ENCODE data around the gene RGPD6.
"Not testable (repeated sequence)": the region's sequence is repeated elsewhere in the genome, so short reads cannot be mapped to it uniquely, and the experiment has no call there.

GRCh38 chr2:110605057-110605456, 28.0 kb upstream of the RGPD6 start:
- not testable (repeated sequence) for TF ChIP-seq EZH2 (IDR thresholded peaks at IDR 0.05; ENCODE audit: low read length)
- TF ChIP-seq, protein P1, sequence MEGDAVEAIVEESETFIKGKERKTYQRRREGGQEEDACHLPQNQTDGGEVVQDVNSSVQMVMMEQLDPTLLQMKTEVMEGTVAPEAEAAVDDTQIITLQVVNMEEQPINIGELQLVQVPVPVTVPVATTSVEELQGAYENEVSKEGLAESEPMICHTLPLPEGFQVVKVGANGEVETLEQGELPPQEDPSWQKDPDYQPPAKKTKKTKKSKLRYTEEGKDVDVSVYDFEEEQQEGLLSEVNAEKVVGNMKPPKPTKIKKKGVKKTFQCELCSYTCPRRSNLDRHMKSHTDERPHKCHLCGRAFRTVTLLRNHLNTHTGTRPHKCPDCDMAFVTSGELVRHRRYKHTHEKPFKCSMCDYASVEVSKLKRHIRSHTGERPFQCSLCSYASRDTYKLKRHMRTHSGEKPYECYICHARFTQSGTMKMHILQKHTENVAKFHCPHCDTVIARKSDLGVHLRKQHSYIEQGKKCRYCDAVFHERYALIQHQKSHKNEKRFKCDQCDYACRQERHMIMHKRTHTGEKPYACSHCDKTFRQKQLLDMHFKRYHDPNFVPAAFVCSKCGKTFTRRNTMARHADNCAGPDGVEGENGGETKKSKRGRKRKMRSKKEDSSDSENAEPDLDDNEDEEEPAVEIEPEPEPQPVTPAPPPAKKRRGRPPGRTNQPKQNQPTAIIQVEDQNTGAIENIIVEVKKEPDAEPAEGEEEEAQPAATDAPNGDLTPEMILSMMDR (optimal IDR thresholded peaks at IDR 0.05 in 1 of 3, IDR thresholded peaks at IDR 0.05 in 1 of 3, conservative IDR thresholded peaks at IDR 0.05 in 1 of 3; ENCODE audit: extremely low read depth in 1 of 3, insufficient read depth in 2 of 3, low read length in 3 of 3), result not testable (repeated sequence)
